ENCODE results near the gene DNAAF8.
A peak's percentile ranks its signal among the peaks of the same experiment; 100 is the strongest.

DNAAF8 gene

GRCh38 chr16:4700997-4701743 is 33.2 kb upstream of the DNAAF8 start:
- no peak for DNase-seq (ENCODE audit: low read depth)
- no peak overlapping the region for H3K4me3 ChIP-seq (ENCODE audit: low read depth, low read length)
- no peak for TF ChIP-seq CTCF (conservative IDR thresholded peaks at IDR 0.05; ENCODE audit: low read depth, low read length)

DNA sequence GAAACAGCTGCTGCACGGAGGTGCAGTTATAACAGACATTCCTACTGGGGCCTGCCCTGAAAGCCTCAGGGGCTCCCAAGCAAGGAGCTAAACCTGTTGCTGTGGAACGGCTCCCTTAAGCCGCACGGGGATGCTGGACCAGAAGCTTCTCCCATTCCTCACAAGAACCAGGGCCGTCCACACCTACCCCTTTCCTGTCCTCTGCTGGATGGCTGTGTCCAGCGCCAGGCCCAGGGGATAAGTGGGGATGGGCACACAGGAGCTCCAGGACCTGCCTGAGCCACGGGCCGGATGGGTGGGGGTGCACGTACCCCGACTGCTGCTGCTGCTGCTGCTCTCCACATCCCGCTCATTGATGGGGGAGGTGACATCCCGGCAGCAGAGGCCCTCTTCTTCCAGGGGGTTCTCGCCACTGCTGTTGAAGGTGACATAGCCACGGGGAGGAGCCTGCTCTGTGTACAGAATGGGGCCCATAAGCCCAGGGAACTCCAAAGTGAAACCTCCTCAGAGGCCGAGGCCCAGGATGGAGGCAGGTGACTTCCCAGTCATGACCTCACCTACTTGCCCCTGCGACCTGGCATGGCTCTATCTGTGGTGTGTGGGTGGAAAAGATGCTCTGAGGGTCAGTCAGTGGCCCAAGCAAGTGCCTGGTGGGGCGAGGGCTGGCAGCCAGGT is 32.4 kb upstream of the DNAAF8 start:
- no peak overlapping the region for H3K4me3 ChIP-seq (ENCODE audit: low read depth, low read length)
- TF ChIP-seq CTCF (conservative IDR thresholded peaks at IDR 0.05; ENCODE audit: low read depth, low read length), result no peak
- no peak for DNase-seq (ENCODE audit: low read depth)

GRCh38 chr16:4702466-4702808 is 31.9 kb upstream of the DNAAF8 start:
- H3K4me3 ChIP-seq (ENCODE audit: low read depth, low read length), result no peak overlapping the region
- TF ChIP-seq CTCF (conservative IDR thresholded peaks at IDR 0.05; ENCODE audit: low read depth, low read length), result no peak
- DNase-seq (ENCODE audit: low read depth), result peak; percentile 12

GRCh38 chr16:4703906-4704305 is 30.4 kb upstream of the DNAAF8 start:
- no peak for TF ChIP-seq CTCF (conservative IDR thresholded peaks at IDR 0.05; ENCODE audit: low read depth, low read length)
- DNase-seq (ENCODE audit: low read depth), result no peak

DNA sequence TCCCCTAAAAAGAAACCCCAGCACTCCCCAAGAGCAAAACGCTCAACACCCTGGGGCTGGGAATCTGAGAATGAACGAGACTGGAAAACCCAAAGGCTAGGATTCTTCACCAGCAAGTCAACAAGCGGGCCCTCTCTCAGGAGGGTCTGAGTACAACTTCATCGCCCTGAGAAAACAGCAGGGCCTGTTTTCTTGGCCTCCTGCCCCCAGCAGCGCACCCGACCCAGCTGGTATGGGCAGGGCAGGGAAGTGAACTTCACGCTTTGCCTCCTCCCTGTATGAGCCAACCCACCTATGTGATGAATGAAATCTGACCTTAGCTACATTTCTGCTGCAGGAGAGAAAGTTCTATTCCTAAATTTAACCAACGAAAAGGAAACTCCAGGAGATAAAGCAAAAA is 29.8 kb upstream of the DNAAF8 start:
- DNase-seq (ENCODE audit: low read depth), result no peak
- no peak for TF ChIP-seq CTCF (conservative IDR thresholded peaks at IDR 0.05; ENCODE audit: low read depth, low read length)
- no peak overlapping the region for H3K4me3 ChIP-seq (ENCODE audit: low read depth, low read length)

More at GRCh38 chr16:4703906-4704305, 30.4 kb upstream of the DNAAF8 start:
- no peak overlapping the region for H3K4me3 ChIP-seq (ENCODE audit: low read depth, low read length)

DNA sequence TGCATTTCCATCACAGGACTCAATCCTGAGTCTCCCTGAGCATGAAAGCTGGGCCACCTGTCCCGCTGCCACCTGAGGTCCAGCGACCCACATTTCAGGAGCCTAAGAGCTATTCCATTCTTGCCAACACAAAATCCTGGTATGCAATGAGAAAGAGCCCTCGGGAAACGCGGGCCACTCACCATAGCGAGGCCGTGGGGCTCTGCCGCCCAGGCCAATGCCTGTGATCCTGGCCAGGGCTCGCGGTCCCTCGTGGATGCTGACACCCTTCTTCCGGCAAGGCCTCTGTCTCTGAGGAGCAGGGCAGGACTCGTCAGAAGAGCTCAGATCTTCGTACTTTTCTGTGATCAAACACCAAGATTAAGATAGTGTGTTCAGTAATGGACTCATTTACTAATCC is 29.4 kb upstream of the DNAAF8 start:
- TF ChIP-seq CTCF (conservative IDR thresholded peaks at IDR 0.05; ENCODE audit: low read depth, low read length), result no peak
- H3K4me3 ChIP-seq (ENCODE audit: low read depth, low read length), result no peak overlapping the region
- no peak for DNase-seq (ENCODE audit: low read depth)

- DNase-seq (ENCODE audit: low read depth), result no peak
- no peak overlapping the region for H3K4me3 ChIP-seq (ENCODE audit: low read depth, low read length)
- no peak for TF ChIP-seq CTCF (conservative IDR thresholded peaks at IDR 0.05; ENCODE audit: low read depth, low read length)
Observed at GRCh38 chr16:4706871-4707270, 27.5 kb upstream of the DNAAF8 start.

Measured in choroid plexus epithelial cell (primary cell).